Fibroblast of gingiva (primary cell): ENCODE measurements around the gene AGFG2.

Source experiments
- DNase-seq: peaks from one replicate; pipeline ENCODE4 v3.0.0-alpha.2; 2011; ENCODE audit warnings: low read depth

Gene AGFG2

GRCh38 chr7:100612730-100613390 is 73.9 kb downstream of the AGFG2 start:
- DNase-seq: no peak

- no peak for DNase-seq
These were observed 74.6 kb downstream of the AGFG2 start for GRCh38 chr7:100613412-100614175.

GRCh38 chr7:100614308-100614861 is 75.4 kb downstream of the AGFG2 start:
- no peak for DNase-seq
